ENCODE data around the gene METTL26. TPM values are rescaled to one million over a fixed set of nuclear protein-coding genes. Genes with fewer than 3 reads are reported as not detected.

Gene METTL26
- total RNA-seq, 2 experiments from 2014 or later, result 119 to 133 TPM

DNA sequence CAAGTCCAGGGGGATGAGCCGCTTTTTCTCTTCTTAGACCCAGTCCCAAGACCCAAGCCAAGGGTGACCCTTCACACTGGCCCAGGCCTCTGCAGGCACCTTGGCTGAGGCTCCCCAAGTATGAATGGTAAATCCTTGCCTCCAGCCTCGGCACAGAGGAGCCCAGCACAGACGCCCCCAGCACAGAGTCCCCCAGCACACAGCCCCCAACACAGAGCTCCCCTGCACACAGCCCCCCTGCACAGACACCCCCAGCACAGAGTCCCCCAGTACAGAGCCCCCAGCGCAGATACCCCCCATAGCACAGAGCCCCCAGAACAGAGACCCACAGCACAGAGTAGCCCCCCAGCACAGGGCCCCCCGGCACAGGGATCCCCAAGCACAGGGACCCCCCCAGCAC lies 4.5 kb upstream of the METTL26 start:
- Mint-ChIP-seq H3K27me3 (no peaks in the 10 kb centered on the region), H3K9me3 (no peaks in the 10 kb centered on the region), H3K27ac (no peak overlapping the region), H3K36me3 (ENCODE audit: low read depth) (peaks cover 7% of the 10 kb centered on the region), H3K4me1 (ENCODE audit: low read depth) (peaks cover 18% of the 10 kb centered on the region), H3K4me3 (peak overlapping the region; percentile 45)
- no peak for ATAC-seq
- intact Hi-C loops (cut with micrococcal nuclease), result no loop called here
- POLR2A ChIA-PET, result interaction anchor here (0.6 kb wide), 1 partner anchor 574 kb away, joined by 3 read pairs; no protein-coding TSS in a partner anchor
- DNase-seq, result no peak
- CTCF ChIA-PET, result no interaction called here
- no peak for TF ChIP-seq CTCF (IDR thresholded peaks at IDR 0.05)

DNA sequence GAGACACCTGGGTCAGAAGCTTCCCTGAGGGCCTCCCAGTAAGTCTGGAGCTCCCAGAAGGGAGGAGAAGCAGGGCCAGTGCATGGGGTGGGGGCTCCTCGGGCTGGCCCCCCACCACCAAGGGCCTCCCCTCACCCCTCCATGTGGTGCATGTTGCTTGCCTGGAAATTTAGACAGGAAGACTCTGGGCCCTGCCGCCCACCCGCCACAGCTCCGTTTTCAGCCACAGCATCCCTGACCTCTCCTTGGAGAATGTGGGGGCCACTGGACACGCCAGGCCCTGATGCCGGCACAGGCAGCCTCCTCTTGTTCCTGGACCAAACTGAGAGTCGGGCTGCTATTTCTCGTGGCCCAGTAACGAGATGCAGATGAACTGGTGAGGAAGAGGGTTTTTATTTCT lies 2.7 kb upstream of the METTL26 start:
- H3K4me3 Mint-ChIP-seq, result no peak overlapping the region
- H3K36me3 Mint-ChIP-seq (ENCODE audit: low read depth), result peaks cover 6% of the 10 kb centered on the region
- no peaks in the 10 kb centered on the region for H3K27me3 Mint-ChIP-seq
- CTCF ChIA-PET, result interaction anchor here (1.1 to 3.1 kb wide), 2 partner anchors 9 to 11 kb away, joined by 3 to 13 read pairs; partner anchors contain the start of gene WDR90
- peaks cover 13% of the 10 kb centered on the region for H3K4me1 Mint-ChIP-seq (ENCODE audit: low read depth)
- TF ChIP-seq CTCF (IDR thresholded peaks at IDR 0.05), result no peak
- H3K27ac Mint-ChIP-seq, result no peak overlapping the region
- ATAC-seq (no peak), DNase-seq (no peak)
- intact Hi-C loops (cut with micrococcal nuclease), result no loop called here
- H3K9me3 Mint-ChIP-seq, result no peaks in the 10 kb centered on the region
- POLR2A ChIA-PET, result interaction anchor here (3.6 kb wide), 1 partner anchor 10 kb away, joined by 21 read pairs; the partner anchor contains the start of gene WDR90

DNA sequence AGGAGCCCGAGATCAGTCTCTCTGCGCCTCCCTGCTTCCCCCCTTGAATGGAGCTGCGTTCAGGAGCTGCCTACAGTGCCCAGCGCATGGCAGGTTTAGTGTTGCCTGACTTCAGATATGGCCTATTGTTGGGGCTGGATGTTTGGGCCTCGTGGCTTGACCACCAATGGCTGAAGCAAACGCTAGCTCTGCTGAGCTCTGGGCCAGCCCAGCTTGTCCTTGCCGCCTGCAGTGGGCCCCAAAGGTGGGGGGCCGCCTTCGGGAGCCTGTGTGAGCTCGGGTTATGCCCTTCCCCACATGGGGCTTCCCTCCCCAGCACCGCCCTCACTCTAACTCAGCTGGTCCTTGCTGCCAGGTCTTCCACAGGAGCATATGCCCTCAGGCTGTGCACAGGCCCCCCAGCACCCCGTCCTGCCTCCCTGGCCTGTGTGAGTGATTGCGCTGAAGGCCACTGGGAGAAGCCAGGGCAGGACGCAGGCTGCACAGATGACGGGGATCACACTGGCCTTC lies 2.0 kb upstream of the METTL26 start:
- intact Hi-C loops (cut with micrococcal nuclease), result no loop called here
- POLR2A ChIA-PET, result interaction anchor here (3.6 kb wide), 1 partner anchor 10 kb away, joined by 21 read pairs; the partner anchor contains the start of gene WDR90
- Mint-ChIP-seq H3K27me3 (no peaks in the 10 kb centered on the region), H3K4me1 (ENCODE audit: low read depth) (peaks cover 13% of the 10 kb centered on the region), H3K27ac (no peak overlapping the region), H3K36me3 (ENCODE audit: low read depth) (peaks cover 6% of the 10 kb centered on the region), H3K4me3 (no peak overlapping the region), H3K9me3 (no peaks in the 10 kb centered on the region)
- DNase-seq (no peak), ATAC-seq (no peak)
- no peak for TF ChIP-seq CTCF (IDR thresholded peaks at IDR 0.05)
- CTCF ChIA-PET, result interaction anchor here (1.1 to 3.1 kb wide), 2 partner anchors 10 to 11 kb away, joined by 3 to 13 read pairs; partner anchors contain the start of gene WDR90

- Mint-ChIP-seq H3K4me3 (peak overlapping the region; percentile 89), H3K27me3 (no peaks in the 10 kb centered on the region), H3K36me3 (ENCODE audit: low read depth) (peaks cover 3% of the 10 kb centered on the region), H3K4me1 (ENCODE audit: low read depth) (peaks cover 13% of the 10 kb centered on the region), H3K9me3 (no peaks in the 10 kb centered on the region), H3K27ac (no peak overlapping the region)
- peak; percentile 71 for ATAC-seq
- CTCF ChIA-PET, result interaction anchor here (1.1 to 3.1 kb wide), 6 partner anchors 11 to 245 kb away, joined by 3 to 13 read pairs (median 3); partner anchors contain the start of genes CAPN15 and WDR90
- intact Hi-C loops (cut with micrococcal nuclease), result no loop called here
- TF ChIP-seq CTCF (IDR thresholded peaks at IDR 0.05), result no peak
- POLR2A ChIA-PET, result interaction anchor here (0.7 to 3.6 kb wide), 11 partner anchors 9 to 339 kb away, joined by 3 to 21 read pairs (median 4); partner anchors contain the start of gene WDR90
- DNase-seq, result peak; percentile 90
Measured at GRCh38 chr16:637081-638018, 1.2 kb upstream of the METTL26 start.
